NCI-H1105 treated with DMSO at 0.1 percent for 48 hours (cell line): Measurements from ENCODE around the gene YJU2.
A peak's percentile ranks its signal among the peaks of the same experiment; 100 is the strongest.
"Not testable (repeated sequence)": the region's sequence is repeated elsewhere in the genome, so short reads cannot be mapped to it uniquely, and the experiment has no call there.

ENCODE experiments used
- DNase-seq: peaks from one replicate; lab custom pipeline; 2025; lab: John Stamatoyannopoulos, UW

Gene YJU2

GRCh38 chr19:4228765-4229178 is 18.1 kb upstream of the YJU2 start:
- DNase-seq, result no peak

- DNase-seq, result no peak
Measured at GRCh38 chr19:4229179-4229931, 17.5 kb upstream of the YJU2 start, which contains the start of gene EBI3. Gene EBI3, plus strand, starts transcription at chr19:4229523. Its CDS starts 28 bp downstream, at chr19:4229551.

DNA sequence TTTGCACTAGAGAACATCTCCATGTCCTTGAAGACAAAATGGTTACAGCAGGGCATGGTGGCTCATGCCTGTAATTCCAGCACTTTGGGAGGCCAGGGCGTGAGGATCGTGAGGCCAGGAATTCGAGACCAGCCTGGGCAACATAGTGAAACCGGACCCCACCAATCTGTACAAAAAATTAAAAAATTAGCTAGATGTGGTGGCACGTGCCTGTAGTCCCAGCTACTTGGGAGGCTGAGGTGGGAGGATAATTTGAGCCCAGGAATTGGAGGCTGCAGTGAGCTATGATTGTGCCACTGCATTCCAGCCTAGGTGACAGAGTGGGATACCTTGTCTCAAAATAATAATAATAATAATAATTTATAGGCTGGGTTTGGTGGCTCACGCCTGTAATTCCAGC is 16.6 kb upstream of the YJU2 start:
- not testable (repeated sequence) for DNase-seq

DNA sequence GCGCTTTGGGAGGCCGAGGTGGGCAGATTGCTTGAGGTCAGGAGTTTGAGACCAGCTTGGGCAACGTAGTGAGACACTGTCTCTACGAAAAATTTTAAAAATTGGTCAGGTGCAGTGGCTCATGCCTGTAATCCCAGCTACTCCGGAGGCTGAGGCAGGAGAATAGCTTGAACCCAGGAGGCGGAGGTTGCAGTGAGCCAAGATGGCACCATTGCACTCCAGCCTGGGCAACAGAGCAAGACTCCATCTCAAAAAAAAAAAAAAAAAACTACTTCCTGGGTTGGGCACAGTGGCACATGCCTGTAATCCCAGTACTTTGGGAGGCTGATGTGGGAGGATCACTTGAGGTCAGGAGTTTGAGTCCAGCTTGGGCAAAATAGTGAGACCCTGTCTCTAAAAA is 15.4 kb upstream of the YJU2 start:
- not testable (repeated sequence) for DNase-seq

- not testable (repeated sequence) for DNase-seq
Measured at GRCh38 chr19:4232139-4232538, 14.7 kb upstream of the YJU2 start.

DNA sequence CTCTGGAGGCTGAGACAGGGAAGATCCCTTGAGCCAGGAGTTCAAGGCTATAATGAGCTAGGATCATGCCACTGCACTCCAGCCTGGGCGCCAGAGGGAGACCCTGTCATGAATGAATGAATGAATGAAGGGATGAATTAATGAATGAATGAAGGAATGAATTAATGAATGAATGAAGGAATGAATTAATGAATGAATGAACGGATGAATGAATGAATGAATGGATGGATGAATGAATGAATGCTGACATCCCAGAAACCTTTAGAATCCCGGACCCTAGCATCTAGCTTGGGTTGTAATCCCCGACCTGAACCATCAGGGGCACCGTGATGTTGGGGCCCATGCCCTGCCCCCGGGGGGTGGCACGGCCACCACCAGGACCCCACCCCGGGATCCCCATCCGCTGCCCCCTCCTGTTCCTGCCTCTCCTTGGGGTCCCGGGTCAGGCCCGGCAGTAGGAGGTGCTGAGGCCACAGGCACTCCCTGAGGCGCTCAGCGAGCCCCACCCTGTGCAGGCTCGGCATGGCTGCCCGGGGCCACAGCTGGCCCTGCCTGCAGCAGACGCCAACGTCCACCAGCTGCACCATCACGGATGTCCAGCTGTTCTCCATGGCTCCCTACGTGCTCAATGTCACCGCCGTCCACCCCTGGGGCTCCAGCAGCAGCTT is 14.1 kb upstream of the YJU2 start:
- DNase-seq, result no peak

DNA sequence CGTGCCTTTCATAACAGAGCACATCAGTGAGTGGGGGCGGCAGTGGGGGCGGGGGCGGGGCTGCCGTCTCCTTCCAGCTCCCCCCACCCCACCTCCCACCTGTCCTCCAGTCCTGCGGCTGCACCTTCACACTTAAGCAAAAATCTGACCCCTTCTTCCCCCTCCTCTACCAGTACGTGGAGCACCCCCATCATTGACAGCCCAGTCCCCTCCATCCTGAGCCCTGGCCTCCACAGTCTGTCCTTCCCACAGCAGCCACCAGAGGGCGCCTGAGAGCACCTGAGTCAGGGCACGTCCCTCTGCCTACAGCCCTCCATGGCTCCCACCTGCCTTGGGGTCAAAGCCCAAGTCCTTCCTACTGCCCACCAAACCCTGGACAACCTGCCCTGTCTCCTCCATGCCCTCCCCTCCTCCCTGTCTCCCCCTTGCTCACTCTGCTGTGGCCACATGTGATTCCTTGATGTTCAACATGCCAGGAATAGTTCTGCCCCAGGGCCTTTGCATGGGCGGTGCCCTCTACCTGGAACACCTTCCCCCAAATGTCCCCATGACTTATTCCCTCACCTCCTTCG is 13.5 kb upstream of the YJU2 start:
- no peak for DNase-seq

DNA sequence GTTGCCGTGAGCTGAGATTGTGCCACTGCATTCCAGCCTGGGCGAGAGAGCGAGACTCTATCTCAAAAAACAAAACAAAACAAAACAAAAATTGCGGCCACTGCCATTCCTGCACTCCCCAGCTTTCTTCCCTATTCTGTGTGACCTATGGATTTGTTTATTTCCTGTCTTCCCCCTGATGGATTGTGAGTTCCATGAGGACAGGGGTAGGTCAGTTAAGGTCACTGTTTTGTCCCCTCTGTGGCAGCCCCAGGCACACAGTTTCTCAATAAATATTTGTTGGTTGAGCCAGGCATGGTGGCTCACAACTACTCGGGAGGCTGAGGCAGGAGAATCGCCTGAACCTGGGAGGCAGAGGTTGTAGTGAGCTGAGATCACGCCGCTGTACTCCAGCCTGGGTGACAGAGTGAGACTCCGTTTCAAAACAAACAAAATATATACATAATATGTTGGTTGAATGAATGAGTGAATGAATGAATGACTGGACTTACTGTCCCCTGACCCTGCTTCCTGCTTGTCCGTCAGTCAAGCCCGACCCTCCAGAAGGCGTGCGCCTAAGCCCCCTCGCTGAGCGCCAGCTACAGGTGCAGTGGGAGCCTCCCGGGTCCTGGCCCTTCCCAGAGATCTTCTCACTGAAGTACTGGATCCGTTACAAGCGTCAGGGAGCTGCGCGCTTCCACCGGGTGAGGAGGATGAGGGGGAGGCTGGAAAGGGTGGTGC is 12.6 kb upstream of the YJU2 start:
- DNase-seq, result no peak

- DNase-seq, result no peak
Measured at GRCh38 chr19:4234862-4235201, 12.0 kb upstream of the YJU2 start.

- not testable (repeated sequence) for DNase-seq
Measured at GRCh38 chr19:4237510-4237909, 9.4 kb upstream of the YJU2 start.

- DNase-seq, result no peak
Measured at GRCh38 chr19:4238831-4239230, 8.0 kb upstream of the YJU2 start.

DNA sequence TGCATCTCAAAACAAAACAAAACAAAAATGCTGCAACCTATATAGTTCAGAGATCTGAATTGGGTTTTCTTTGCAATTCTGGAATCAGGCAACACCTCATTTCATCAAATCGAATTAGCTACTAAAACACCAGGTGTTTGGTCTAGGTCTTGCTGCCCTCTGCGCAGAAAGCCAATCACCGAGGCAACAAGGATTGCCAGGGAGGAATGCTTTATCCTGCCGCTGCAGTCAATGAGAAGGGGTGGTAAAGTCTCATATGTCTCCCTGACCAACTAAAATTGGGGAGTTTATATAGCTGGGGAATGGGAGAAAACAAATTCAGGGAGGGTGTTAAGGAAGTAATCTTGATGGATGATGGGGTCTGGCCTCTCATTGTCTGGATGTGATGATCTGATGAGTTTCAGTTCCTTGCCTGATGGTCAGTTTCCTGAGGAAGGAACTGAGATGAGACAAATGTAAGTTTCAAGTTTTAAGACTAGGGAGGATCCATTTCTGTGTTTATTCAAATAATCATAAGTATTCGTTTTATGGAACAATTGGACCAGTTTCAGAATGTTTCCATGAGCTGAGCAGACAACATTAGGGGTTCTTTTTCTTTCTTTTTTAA is 5.0 kb upstream of the YJU2 start:
- no peak for DNase-seq

DNA sequence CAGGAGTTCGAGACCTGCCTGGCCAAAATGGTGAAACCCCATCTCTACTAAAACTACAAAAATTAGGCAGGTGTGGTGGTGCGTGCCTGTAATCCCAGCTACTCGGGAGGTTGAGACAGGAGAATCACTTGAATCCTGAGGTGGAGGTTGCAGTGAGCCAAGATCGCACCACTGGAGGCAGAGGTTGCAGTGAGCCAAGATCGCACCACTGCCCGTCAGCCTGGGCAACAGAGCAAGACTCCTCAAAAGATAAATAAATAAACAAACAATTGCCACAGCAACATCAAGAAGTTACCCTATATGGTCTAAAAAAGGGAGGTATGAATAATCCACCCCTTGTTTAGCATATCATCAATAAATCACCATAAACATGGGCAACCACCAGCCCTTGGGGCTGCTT is 942 bp upstream of the YJU2 start:
- not testable (repeated sequence) for DNase-seq

GRCh38 chr19:4256563-4256962 is 9.7 kb downstream of the YJU2 start:
- no peak for DNase-seq

DNA sequence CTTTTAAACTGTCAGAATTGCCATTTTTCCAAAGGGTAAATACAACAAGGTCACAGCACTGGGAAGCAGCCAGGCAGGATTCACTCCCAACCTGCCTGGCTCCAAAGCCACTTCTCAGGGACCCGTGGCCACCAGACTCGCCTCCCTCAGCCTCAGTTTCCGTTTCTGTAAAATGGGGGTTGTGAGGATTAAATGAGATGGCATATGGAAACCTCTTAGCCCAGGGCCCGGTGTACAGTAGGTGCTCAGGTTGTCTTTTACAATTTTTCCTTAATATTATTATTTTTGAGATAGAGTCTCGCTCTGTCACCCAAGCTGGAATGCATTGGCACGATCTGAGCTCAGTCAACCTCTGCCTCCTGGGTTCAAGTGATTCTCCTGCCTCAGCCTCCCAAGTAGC is 10.1 kb downstream of the YJU2 start:
- no peak for DNase-seq

DNA sequence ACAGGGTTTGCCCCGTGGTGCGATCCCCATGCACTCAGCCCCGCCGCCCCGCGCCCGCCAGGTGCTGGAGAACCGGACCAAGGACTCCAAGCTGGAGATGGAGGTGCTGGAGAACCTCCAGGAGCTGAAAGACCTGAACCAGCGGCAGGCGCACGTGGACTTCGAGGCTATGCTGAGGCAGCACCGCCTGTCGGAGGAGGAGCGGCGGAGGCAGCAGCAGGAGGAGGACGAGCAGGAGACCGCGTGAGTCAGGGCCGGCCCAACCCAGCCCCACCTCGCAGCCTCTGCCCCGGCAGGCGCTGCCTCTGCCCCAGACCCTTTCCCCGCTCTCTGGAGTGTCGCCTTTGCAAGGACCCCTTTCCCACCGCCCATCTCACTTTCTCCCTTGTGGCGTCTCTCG is 11.3 kb downstream of the YJU2 start:
- DNase-seq, result no peak

- no peak for DNase-seq
Measured at GRCh38 chr19:4260613-4261191, 13.8 kb downstream of the YJU2 start.

GRCh38 chr19:4264812-4265211 is 17.9 kb downstream of the YJU2 start:
- DNase-seq, result no peak

- no peak for DNase-seq
Measured at GRCh38 chr19:4266253-4267000, 19.5 kb downstream of the YJU2 start.

GRCh38 chr19:4267101-4267900 is 20.4 kb downstream of the YJU2 start:
- peak; percentile 38 for DNase-seq
